ENCODE results near the gene BRINP3. TPM values are rescaled to one million over a fixed set of nuclear protein-coding genes. Genes with fewer than 3 reads are reported as not detected.

Gene BRINP3
- total RNA-seq, 2 donors from 2014 or later: 6.8 to 8.0 TPM

- Histone ChIP-seq H3K36me3 (no peaks in the 10 kb centered on the region), H3K4me1 (no peaks in the 10 kb centered on the region), H3K9me3 (no peaks in the 10 kb centered on the region), H3K27ac (no peak overlapping the region), H3K27me3 (no peaks in the 10 kb centered on the region), H3K4me3 (no peak overlapping the region)
- no peak for DNase-seq (ENCODE audit: low spot score)
- no peak for TF ChIP-seq CTCF (IDR thresholded peaks at IDR 0.05)
Observed at GRCh38 chr1:190049314-190049713, 428.4 kb downstream of the BRINP3 start.
